Myocyte (in vitro differentiated cells): ENCODE results near the gene SLC24A3. TPM values are rescaled to one million over a fixed set of nuclear protein-coding genes. Genes with fewer than 3 reads are reported as not detected.
A peak's percentile ranks its signal among the peaks of the same experiment; 100 is the strongest.

ENCODE experiments used
- DNase-seq: peaks from one replicate; pipeline ENCODE4 v3.0.0-alpha.2; 2012; ENCODE audit warnings: low read depth
- total RNA-seq: library from RNA; depleted of rRNA; stranded (reverse); fragments of >200 nt; gene quantifications from 2 replicates; pipeline ENCODE4 v1.2.3, GENCODE V29; 2014

SLC24A3 gene
- total RNA-seq, 1 donor from 2014 or later, result 0.03 TPM

GRCh38 chr20:19697415-19697814 lies 485.0 kb downstream of the SLC24A3 start:
- no peak for DNase-seq

GRCh38 chr20:19699180-19699971 lies 486.9 kb downstream of the SLC24A3 start:
- DNase-seq, result peak; percentile 95

GRCh38 chr20:19701429-19701828 lies 489.0 kb downstream of the SLC24A3 start:
- no peak for DNase-seq

- DNase-seq, result no peak
Measured at GRCh38 chr20:19706463-19706862, 494.0 kb downstream of the SLC24A3 start.

GRCh38 chr20:19709635-19710335 lies 497.3 kb downstream of the SLC24A3 start:
- DNase-seq, result no peak

GRCh38 chr20:19710336-19711120 lies 498.1 kb downstream of the SLC24A3 start:
- DNase-seq, result no peak

GRCh38 chr20:19711126-19711525 lies 498.7 kb downstream of the SLC24A3 start:
- DNase-seq, result no peak

- DNase-seq, result no peak
Measured at GRCh38 chr20:19712721-19713260, 500.3 kb downstream of the SLC24A3 start.

GRCh38 chr20:19713822-19714578 lies 501.6 kb downstream of the SLC24A3 start:
- DNase-seq, result peak; percentile 67

- DNase-seq, result no peak
Measured at GRCh38 chr20:19714579-19714840, 502.1 kb downstream of the SLC24A3 start.

GRCh38 chr20:19715986-19716385 lies 503.5 kb downstream of the SLC24A3 start:
- DNase-seq, result no peak

GRCh38 chr20:19718880-19719279 lies 506.4 kb downstream of the SLC24A3 start:
- DNase-seq, result no peak

- no peak for DNase-seq
Measured at GRCh38 chr20:19720991-19721390, 508.5 kb downstream of the SLC24A3 start.

- DNase-seq, result no peak
Measured at GRCh38 chr20:19723051-19723450, 510.6 kb downstream of the SLC24A3 start.

- no peak for DNase-seq
Measured at GRCh38 chr20:19723813-19724430, 511.5 kb downstream of the SLC24A3 start.

- DNase-seq, result no peak
Measured at GRCh38 chr20:19725373-19725772, 512.9 kb downstream of the SLC24A3 start.

- no peak for DNase-seq
Measured at GRCh38 chr20:19725814-19726525, 513.5 kb downstream of the SLC24A3 start.

- DNase-seq, result no peak
Measured at GRCh38 chr20:19727251-19727847, 514.9 kb downstream of the SLC24A3 start.

- DNase-seq, result no peak
Measured at GRCh38 chr20:19729672-19730071, 517.2 kb downstream of the SLC24A3 start.

- DNase-seq, result no peak
Measured at GRCh38 chr20:19730706-19731105, 518.3 kb downstream of the SLC24A3 start.
